KMS-11 (cell line): ENCODE data around the gene PHF21B.

Source experiments
- H2AFZ ChIP-seq: fragments of 200-600 bp; sonication (generic); 2 replicates; pipeline ENCODE4 v1.6.1; 2016; ENCODE audit warnings: antibody characterized with exemption, mixed run types, low read depth
- H3K27ac ChIP-seq: fragments of 200-600 bp; sonication (generic); 2 replicates; pipeline ENCODE4 v1.6.1; 2016; ENCODE audit warnings: mild to moderate bottlenecking, mixed run types
- H3K27me3 ChIP-seq: fragments of 200-600 bp; sonication (generic); 2 replicates; pipeline ENCODE4 v1.6.1; 2017; ENCODE audit warnings: mild to moderate bottlenecking, low read depth, mixed run types, moderate library complexity; ENCODE audit not compliant: insufficient read depth
- H3K36me3 ChIP-seq: fragments of 200-600 bp; sonication (generic); 2 replicates; pipeline ENCODE4 v1.6.1; 2017; ENCODE audit warnings: mild to moderate bottlenecking, mixed run types; ENCODE audit not compliant: insufficient read depth
- H3K4me1 ChIP-seq: fragments of 200-600 bp; sonication (generic); 2 replicates; pipeline ENCODE4 v1.6.1; 2016; ENCODE audit warnings: mild to moderate bottlenecking, low read depth, mixed run types; ENCODE audit not compliant: poor library complexity, severe bottlenecking
- H3K4me2 ChIP-seq: fragments of 200-600 bp; sonication (generic); 2 replicates; pipeline ENCODE4 v1.7.0; 2016; ENCODE audit warnings: mild to moderate bottlenecking, mixed run types
- H3K4me3 ChIP-seq: fragments of 200-600 bp; sonication (generic); IDR thresholded peaks from 2 replicates; pipeline ENCODE4 v1.6.1; 2017; ENCODE audit warnings: low read depth, low read length, mixed read lengths; ENCODE audit not compliant: insufficient read depth
- H3K79me2 ChIP-seq: fragments of 200-600 bp; sonication (generic); 2 replicates; pipeline ENCODE4 v1.6.1; 2016; ENCODE audit warnings: low read depth, mixed run types; ENCODE audit not compliant: insufficient read depth
- H3K9ac ChIP-seq: fragments of 200-600 bp; sonication (generic); 2 replicates; pipeline ENCODE4 v1.6.1; 2016; ENCODE audit warnings: mild to moderate bottlenecking, mixed run types
- H4K20me1 ChIP-seq: fragments of 200-600 bp; sonication (generic); 2 replicates; pipeline ENCODE4 v1.6.1; 2016; ENCODE audit warnings: mild to moderate bottlenecking, mixed run types; ENCODE audit not compliant: insufficient read depth
- CTCF ChIP-seq: fragments of 200-600 bp; sonication (generic); conservative IDR thresholded peaks from 2 replicates; pipeline ENCODE4 v1.6.1; 2017; ENCODE audit warnings: low read depth, mild to moderate bottlenecking, antibody characterized with exemption, low read length, moderate library complexity, mixed read lengths

Gene PHF21B

DNA sequence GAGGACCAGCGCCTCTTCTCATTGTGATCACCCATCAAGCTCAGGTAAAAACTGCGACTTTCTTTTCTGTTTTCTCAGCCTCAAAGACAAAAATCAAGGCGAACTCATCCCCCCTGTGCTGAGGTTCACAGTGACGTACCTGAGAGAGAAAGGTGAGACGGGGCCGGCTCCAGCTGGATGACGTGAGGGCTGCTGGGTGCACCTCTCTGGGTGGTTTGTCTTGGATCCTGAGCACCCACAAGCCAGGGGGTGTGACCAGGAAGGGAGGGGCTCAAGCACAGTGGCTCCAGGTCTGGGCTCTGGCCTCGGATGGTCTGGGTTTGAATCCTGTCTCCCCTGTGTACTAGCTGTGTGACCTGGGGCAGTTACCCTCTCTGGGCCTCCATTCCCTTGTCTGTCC is 164.6 kb downstream of the PHF21B start:
- H3K4me1 ChIP-seq, result no peaks in the 10 kb centered on the region
- no peak overlapping the region for H3K27ac ChIP-seq
- H3K27me3 ChIP-seq, result no peaks in the 10 kb centered on the region; the same call in 1 of the 2 replicates
- H3K4me2 ChIP-seq, result no peak overlapping the region
- no peak for TF ChIP-seq CTCF
- H3K4me3 ChIP-seq, result no peak overlapping the region
- no peaks in the 10 kb centered on the region for H3K36me3 ChIP-seq
- no peaks in the 10 kb centered on the region for H4K20me1 ChIP-seq
- no peak overlapping the region for H3K9ac ChIP-seq
- no peak overlapping the region for H2AFZ ChIP-seq
- H3K79me2 ChIP-seq, result no peaks in the 10 kb centered on the region

- no peaks in the 10 kb centered on the region; the same call in 1 of the 2 replicates for H3K27me3 ChIP-seq
- TF ChIP-seq CTCF, result no peak
- H3K4me3 ChIP-seq, result no peak overlapping the region
- no peak overlapping the region for H3K27ac ChIP-seq
- no peak overlapping the region for H2AFZ ChIP-seq
- H3K9ac ChIP-seq, result no peak overlapping the region
- no peaks in the 10 kb centered on the region for H3K79me2 ChIP-seq
- H3K4me2 ChIP-seq, result no peak overlapping the region
- H3K36me3 ChIP-seq, result no peaks in the 10 kb centered on the region
- H3K4me1 ChIP-seq, result no peaks in the 10 kb centered on the region
- H4K20me1 ChIP-seq, result no peaks in the 10 kb centered on the region
Observed at GRCh38 chr22:44842417-44842816, 167.4 kb downstream of the PHF21B start.

DNA sequence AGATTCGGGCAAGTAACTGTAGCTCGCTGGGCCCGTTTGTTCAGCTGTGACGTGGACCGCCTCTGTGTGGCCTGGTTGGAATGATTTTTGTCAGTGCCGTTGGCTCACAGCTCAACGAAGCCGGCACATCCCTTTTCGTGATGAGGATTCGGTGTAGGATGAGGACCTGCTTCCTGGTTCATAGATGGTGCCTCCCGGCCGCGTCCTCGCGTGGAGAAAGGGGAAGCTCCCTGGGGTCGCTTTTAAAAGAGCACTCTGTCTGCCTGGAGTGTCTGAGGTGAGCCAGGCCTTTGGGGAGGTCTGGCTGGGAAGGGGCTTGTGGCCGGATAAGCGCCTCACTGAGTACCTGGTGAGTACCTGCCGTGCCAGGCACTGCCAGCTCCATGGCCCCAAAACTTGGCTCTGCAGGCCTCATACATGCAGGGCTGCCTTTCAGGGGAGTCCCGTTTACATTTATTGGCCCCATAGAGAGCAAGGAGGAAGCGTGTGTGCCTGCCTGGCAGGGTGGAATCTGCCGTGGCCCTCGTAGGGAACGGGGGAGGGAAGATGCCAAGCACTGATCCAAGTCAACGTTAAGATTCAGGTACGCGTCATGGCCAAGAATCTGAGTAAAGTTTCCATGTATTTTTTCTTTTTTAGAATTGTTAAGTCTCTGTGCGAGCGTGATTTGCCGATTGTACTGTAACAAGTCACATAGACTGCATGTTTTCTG is 169.0 kb downstream of the PHF21B start:
- H3K9ac ChIP-seq, result no peak overlapping the region
- TF ChIP-seq CTCF, result no peak
- H3K27me3 ChIP-seq, result no peaks in the 10 kb centered on the region
- H3K4me1 ChIP-seq, result no peaks in the 10 kb centered on the region
- no peaks in the 10 kb centered on the region for H4K20me1 ChIP-seq
- no peak overlapping the region for H3K27ac ChIP-seq
- H3K4me3 ChIP-seq, result no peak overlapping the region
- no peak overlapping the region for H3K4me2 ChIP-seq
- no peaks in the 10 kb centered on the region for H3K79me2 ChIP-seq
- no peak overlapping the region for H2AFZ ChIP-seq
- H3K36me3 ChIP-seq, result no peaks in the 10 kb centered on the region

DNA sequence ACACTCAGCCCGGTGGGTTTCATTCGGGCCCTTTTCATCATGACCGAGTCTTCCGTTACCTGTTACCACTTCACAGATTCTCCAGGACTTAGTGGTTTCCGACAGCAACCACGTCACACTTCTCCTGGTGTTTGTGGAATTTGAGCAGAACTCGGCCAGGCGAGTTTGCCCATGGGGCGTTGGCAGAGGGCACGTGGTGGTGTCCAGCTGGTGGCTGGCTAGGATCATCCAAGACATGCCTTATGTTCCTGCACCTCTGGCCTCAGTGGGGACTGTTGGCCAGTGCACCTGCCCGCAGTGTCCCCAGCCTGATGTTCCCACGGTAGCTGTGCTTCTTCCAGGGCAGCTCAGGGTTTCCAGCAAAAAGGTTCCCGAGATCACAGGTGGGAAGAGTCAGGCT is 170.1 kb downstream of the PHF21B start:
- H4K20me1 ChIP-seq, result no peaks in the 10 kb centered on the region
- no peak overlapping the region for H3K27ac ChIP-seq
- no peak overlapping the region for H3K9ac ChIP-seq
- no peaks in the 10 kb centered on the region for H3K36me3 ChIP-seq
- no peaks in the 10 kb centered on the region for H3K79me2 ChIP-seq
- no peak overlapping the region for H3K4me2 ChIP-seq
- TF ChIP-seq CTCF, result no peak
- no peaks in the 10 kb centered on the region for H3K4me1 ChIP-seq
- no peak overlapping the region for H2AFZ ChIP-seq
- H3K4me3 ChIP-seq, result no peak overlapping the region
- H3K27me3 ChIP-seq, result no peaks in the 10 kb centered on the region
